ENCODE measurements around the gene HUNK.

The HUNK gene

GRCh38 chr21:31975491-31975890 is 102.7 kb downstream of the HUNK start:
- Histone ChIP-seq H3K36me3 (ENCODE audit: control insufficient read depth, low read length) (no peaks in the 10 kb centered on the region), H3K9me3 (ENCODE audit: control insufficient read depth, insufficient read depth, low read length) (no peaks in the 10 kb centered on the region), H3K79me2 (ENCODE audit: control insufficient read depth, low read length) (no peaks in the 10 kb centered on the region), H3F3A (ENCODE audit: control insufficient read depth, insufficient read depth) (no peaks in the 10 kb centered on the region), H3K27me3 (ENCODE audit: control insufficient read depth, low read length) (no peaks in the 10 kb centered on the region), H3K9me2 (replicated peaks; ENCODE audit: control insufficient read depth, low read length) (no peaks in the 10 kb centered on the region), H3K4me1 (ENCODE audit: control insufficient read depth, low read length) (peaks cover 9% of the 10 kb centered on the region), H3K4me3 (ENCODE audit: low read length) (no peak overlapping the region), H3K27ac (ENCODE audit: low read depth, low read length) (no peak overlapping the region), H3K4me2 (ENCODE audit: low read length) (no peak overlapping the region), H4K20me1 (ENCODE audit: control insufficient read depth, insufficient read depth, low read depth, low read length) (no peaks in the 10 kb centered on the region)
- TF ChIP-seq EZH2phosphoT487 (IDR thresholded peaks at IDR 0.05; ENCODE audit: borderline replicate concordance, low read length) (no peak), CTCF (IDR thresholded peaks at IDR 0.05; ENCODE audit: low read depth, low read length, poor library complexity, severe bottlenecking) (no peak)

GRCh38 chr21:31977816-31978215 is 105.0 kb downstream of the HUNK start:
- H3F3A ChIP-seq (ENCODE audit: control insufficient read depth, insufficient read depth): no peaks in the 10 kb centered on the region
- peaks cover 9% of the 10 kb centered on the region for H3K4me1 ChIP-seq (ENCODE audit: control insufficient read depth, low read length)
- no peak for TF ChIP-seq EZH2phosphoT487 (IDR thresholded peaks at IDR 0.05; ENCODE audit: borderline replicate concordance, low read length)
- no peak for TF ChIP-seq CTCF (IDR thresholded peaks at IDR 0.05; ENCODE audit: low read depth, low read length, poor library complexity, severe bottlenecking)
- no peak overlapping the region for H3K4me3 ChIP-seq (ENCODE audit: low read length)
- H3K27me3 ChIP-seq (ENCODE audit: control insufficient read depth, low read length): no peaks in the 10 kb centered on the region
- H3K9me2 ChIP-seq (replicated peaks; ENCODE audit: control insufficient read depth, low read length): no peaks in the 10 kb centered on the region
- H3K9me3 ChIP-seq (ENCODE audit: control insufficient read depth, insufficient read depth, low read length): no peaks in the 10 kb centered on the region
- no peaks in the 10 kb centered on the region for H4K20me1 ChIP-seq (ENCODE audit: control insufficient read depth, insufficient read depth, low read depth, low read length)
- H3K4me2 ChIP-seq (ENCODE audit: low read length): no peak overlapping the region
- H3K36me3 ChIP-seq (ENCODE audit: control insufficient read depth, low read length): no peaks in the 10 kb centered on the region
- H3K79me2 ChIP-seq (ENCODE audit: control insufficient read depth, low read length): no peaks in the 10 kb centered on the region
- H3K27ac ChIP-seq (ENCODE audit: low read depth, low read length): no peak overlapping the region

GRCh38 chr21:31983120-31983519 is 110.3 kb downstream of the HUNK start:
- H3K4me3 ChIP-seq (ENCODE audit: low read length): no peak overlapping the region
- H3K36me3 ChIP-seq (ENCODE audit: control insufficient read depth, low read length): peaks cover 5% of the 10 kb centered on the region
- no peaks in the 10 kb centered on the region for H3K4me1 ChIP-seq (ENCODE audit: control insufficient read depth, low read length)
- H3K9me3 ChIP-seq (ENCODE audit: control insufficient read depth, insufficient read depth, low read length): no peaks in the 10 kb centered on the region
- no peaks in the 10 kb centered on the region for H3K27me3 ChIP-seq (ENCODE audit: control insufficient read depth, low read length)
- no peak overlapping the region for H3K27ac ChIP-seq (ENCODE audit: low read depth, low read length)
- no peaks in the 10 kb centered on the region for H3F3A ChIP-seq (ENCODE audit: control insufficient read depth, insufficient read depth)
- H3K9me2 ChIP-seq (replicated peaks; ENCODE audit: control insufficient read depth, low read length): no peaks in the 10 kb centered on the region
- no peak for TF ChIP-seq EZH2phosphoT487 (IDR thresholded peaks at IDR 0.05; ENCODE audit: borderline replicate concordance, low read length)
- TF ChIP-seq CTCF (IDR thresholded peaks at IDR 0.05; ENCODE audit: low read depth, low read length, poor library complexity, severe bottlenecking): no peak
- no peaks in the 10 kb centered on the region for H4K20me1 ChIP-seq (ENCODE audit: control insufficient read depth, insufficient read depth, low read depth, low read length)
- no peaks in the 10 kb centered on the region for H3K79me2 ChIP-seq (ENCODE audit: control insufficient read depth, low read length)
- H3K4me2 ChIP-seq (ENCODE audit: low read length): no peak overlapping the region

GRCh38 chr21:31983554-31983953 is 110.7 kb downstream of the HUNK start:
- TF ChIP-seq CTCF (IDR thresholded peaks at IDR 0.05; ENCODE audit: low read depth, low read length, poor library complexity, severe bottlenecking): no peak
- no peak for TF ChIP-seq EZH2phosphoT487 (IDR thresholded peaks at IDR 0.05; ENCODE audit: borderline replicate concordance, low read length)
- Histone ChIP-seq H4K20me1 (ENCODE audit: control insufficient read depth, insufficient read depth, low read depth, low read length) (no peaks in the 10 kb centered on the region), H3K36me3 (ENCODE audit: control insufficient read depth, low read length) (peaks cover 5% of the 10 kb centered on the region), H3K4me2 (ENCODE audit: low read length) (no peak overlapping the region), H3F3A (ENCODE audit: control insufficient read depth, insufficient read depth) (no peaks in the 10 kb centered on the region), H3K27ac (ENCODE audit: low read depth, low read length) (no peak overlapping the region), H3K79me2 (ENCODE audit: control insufficient read depth, low read length) (no peaks in the 10 kb centered on the region), H3K9me2 (replicated peaks; ENCODE audit: control insufficient read depth, low read length) (no peaks in the 10 kb centered on the region), H3K4me3 (ENCODE audit: low read length) (no peak overlapping the region), H3K9me3 (ENCODE audit: control insufficient read depth, insufficient read depth, low read length) (no peaks in the 10 kb centered on the region), H3K27me3 (ENCODE audit: control insufficient read depth, low read length) (no peaks in the 10 kb centered on the region), H3K4me1 (ENCODE audit: control insufficient read depth, low read length) (no peaks in the 10 kb centered on the region)

All from DOHH2 (cell line).